Hematopoietic multipotent progenitor cell treated with erythropoietin and hydrocortisone succinate and interleukin-3 and kit ligand, for 17 days (in vitro differentiated cells): Measurements from ENCODE around the gene CHEK1.

Experiments
- DNase-seq: peaks from one replicate; pipeline ENCODE4 v3.0.0-alpha.2; 2015; ENCODE audit warnings: low spot score

Gene CHEK1

GRCh38 chr11:125626288-125626950 is 1.5 kb downstream of the CHEK1 start:
- no peak for DNase-seq

- DNase-seq = no peak
Measured at GRCh38 chr11:125627236-125627910, 2.4 kb downstream of the CHEK1 start.

GRCh38 chr11:125637840-125638239 is 12.9 kb downstream of the CHEK1 start:
- DNase-seq = no peak

- DNase-seq = no peak
Measured at GRCh38 chr11:125638315-125638714, 13.4 kb downstream of the CHEK1 start.

- DNase-seq = no peak
Measured at GRCh38 chr11:125645871-125646270, 20.9 kb downstream of the CHEK1 start.

- DNase-seq = no peak
Measured at GRCh38 chr11:125649465-125650166, 24.7 kb downstream of the CHEK1 start.

- no peak for DNase-seq
Measured at GRCh38 chr11:125662689-125663088, 37.7 kb downstream of the CHEK1 start.

GRCh38 chr11:125663910-125664309 is 38.9 kb downstream of the CHEK1 start:
- DNase-seq = no peak

- no peak for DNase-seq
Measured at GRCh38 chr11:125667151-125667550, 42.2 kb downstream of the CHEK1 start.

GRCh38 chr11:125670172-125670571 is 45.2 kb downstream of the CHEK1 start:
- no peak for DNase-seq

- DNase-seq = no peak
Measured at GRCh38 chr11:125671561-125671960, 46.6 kb downstream of the CHEK1 start.

- no peak for DNase-seq
Measured at GRCh38 chr11:125674210-125674609, 49.2 kb downstream of the CHEK1 start.

- DNase-seq = no peak
Measured at GRCh38 chr11:125675196-125675595, 50.2 kb downstream of the CHEK1 start.

GRCh38 chr11:125679397-125679796 is 54.4 kb downstream of the CHEK1 start:
- DNase-seq = no peak

GRCh38 chr11:125679837-125680236 is 54.9 kb downstream of the CHEK1 start:
- no peak for DNase-seq

GRCh38 chr11:125680747-125681146 is 55.8 kb downstream of the CHEK1 start, which contains the start of gene ACRV1:
Gene ACRV1, minus strand, starts transcription at chr11:125680847. Its CDS starts 67 bp downstream, at chr11:125680780.
- DNase-seq = no peak

- no peak for DNase-seq
Measured at GRCh38 chr11:125685228-125685627, 60.3 kb downstream of the CHEK1 start.

GRCh38 chr11:125688066-125688465 is 63.1 kb downstream of the CHEK1 start:
- no peak for DNase-seq

GRCh38 chr11:125688632-125689031 is 63.7 kb downstream of the CHEK1 start:
- DNase-seq = no peak

GRCh38 chr11:125689274-125689859 is 64.4 kb downstream of the CHEK1 start:
- no peak for DNase-seq

GRCh38 chr11:125690006-125690405 is 65.0 kb downstream of the CHEK1 start:
- no peak for DNase-seq

- no peak for DNase-seq
Measured at GRCh38 chr11:125692887-125693286, 67.9 kb downstream of the CHEK1 start.

GRCh38 chr11:125694951-125695350 is 70.0 kb downstream of the CHEK1 start:
- no peak for DNase-seq
